MM.1S (cell line): ENCODE data around the gene ALLC.

Experiments
- DNase-seq: peaks from one replicate; pipeline ENCODE4 v3.0.0-alpha.2; 2015
- H2AFZ ChIP-seq: fragments of 300-600 bp; sonication (generic); 2 replicates; pipeline ENCODE4 v1.6.0; 2016; ENCODE audit warnings: antibody characterized with exemption, low read length
- H3F3A ChIP-seq: fragments of 300-600 bp; sonication (generic); 2 replicates; pipeline ENCODE4 v1.6.1; 2016; ENCODE audit warnings: mild to moderate bottlenecking, antibody characterized with exemption, low read length, moderate library complexity, mixed read lengths; ENCODE audit not compliant: insufficient read depth
- H3K27ac ChIP-seq: fragments of 300-600 bp; sonication (generic); 2 replicates; pipeline ENCODE4 v1.5.1; 2016; ENCODE audit warnings: mild to moderate bottlenecking, low read length
- H3K27me3 ChIP-seq: fragments of 300-600 bp; sonication (generic); replicated peaks from 2 replicates; pipeline ENCODE4 v1.6.0; 2016; ENCODE audit warnings: low read length; ENCODE audit not compliant: insufficient read depth
- H3K36me3 ChIP-seq: fragments of 300-600 bp; sonication (generic); replicated peaks from 2 replicates; pipeline ENCODE4 v1.6.1; 2016; ENCODE audit warnings: mild to moderate bottlenecking, low read length, mixed read lengths; ENCODE audit not compliant: insufficient read depth
- H3K4me1 ChIP-seq: fragments of 300-600 bp; sonication (generic); 2 replicates; pipeline ENCODE4 v1.6.1; 2016; ENCODE audit warnings: low read length, mixed read lengths
- H3K4me2 ChIP-seq: fragments of 300-600 bp; sonication (generic); 2 replicates; pipeline ENCODE4 v1.6.0; 2016; ENCODE audit warnings: low read depth, low read length
- H3K4me3 ChIP-seq: fragments of 300-600 bp; sonication (generic); 2 replicates; pipeline ENCODE4 v1.5.1; 2016; ENCODE audit warnings: low read length, mixed read lengths
- H3K79me2 ChIP-seq: fragments of 300-600 bp; sonication (generic); 2 replicates; pipeline ENCODE4 v1.6.1; 2016; ENCODE audit warnings: mixed run types, low read length, mixed read lengths
- H3K9ac ChIP-seq: fragments of 300-600 bp; sonication (generic); 2 replicates; pipeline ENCODE4 v1.6.1; 2016; ENCODE audit warnings: low read length, mixed read lengths
- H3K9me2 ChIP-seq: fragments of 300-600 bp; sonication (generic); replicated peaks from 2 replicates; pipeline ENCODE4 v1.6.1; 2016; ENCODE audit warnings: mild to moderate bottlenecking, low read length, mixed read lengths; ENCODE audit not compliant: insufficient read depth
- H3K9me3 ChIP-seq: fragments of 300-600 bp; sonication (generic); replicated peaks from 2 replicates; pipeline ENCODE4 v1.6.1; 2016; ENCODE audit warnings: mild to moderate bottlenecking, low read length, mixed read lengths; ENCODE audit not compliant: insufficient read depth
- H4K20me1 ChIP-seq: fragments of 300-600 bp; sonication (generic); 2 replicates; pipeline ENCODE4 v1.6.1; 2016; ENCODE audit warnings: mild to moderate bottlenecking, low read length, moderate library complexity, mixed read lengths; ENCODE audit not compliant: insufficient read depth
- CTCF ChIP-seq: fragments of 300-600 bp; sonication (generic); IDR thresholded peaks from 2 replicates; pipeline ENCODE4 v1.5.1; 2016; ENCODE audit warnings: antibody characterized with exemption, low read length, mixed read lengths
- EZH2 ChIP-seq: fragments of 300-600 bp; sonication (generic); optimal IDR thresholded peaks from 2 replicates; pipeline ENCODE3; 2017; ENCODE audit warnings: low read depth, mild to moderate bottlenecking, antibody characterized with exemption, low read length, mixed read lengths
- EZH2phosphoT487 ChIP-seq: fragments of 300-600 bp; sonication (generic); IDR thresholded peaks from 2 replicates; pipeline ENCODE4 v1.6.1; 2018; ENCODE audit warnings: antibody characterized with exemption, low read length

The ALLC gene

GRCh38 chr2:3630631-3631030 lies 27.4 kb upstream of the ALLC start:
- no peak for DNase-seq
- no peak overlapping the region for H3K27ac ChIP-seq
- H3F3A ChIP-seq = no peaks in the 10 kb centered on the region
- H2AFZ ChIP-seq = no peak overlapping the region
- H3K79me2 ChIP-seq = no peaks in the 10 kb centered on the region
- no peak overlapping the region for H3K4me2 ChIP-seq
- H4K20me1 ChIP-seq = no peaks in the 10 kb centered on the region
- no peak for TF ChIP-seq EZH2phosphoT487
- no peak for TF ChIP-seq EZH2
- no peak for TF ChIP-seq CTCF
- H3K36me3 ChIP-seq = no peaks in the 10 kb centered on the region
- H3K4me3 ChIP-seq = no peak overlapping the region
- H3K9me3 ChIP-seq = no peaks in the 10 kb centered on the region
- H3K27me3 ChIP-seq = no peaks in the 10 kb centered on the region
- no peaks in the 10 kb centered on the region for H3K9me2 ChIP-seq
- H3K4me1 ChIP-seq = no peaks in the 10 kb centered on the region
- H3K9ac ChIP-seq = no peak overlapping the region

- no peaks in the 10 kb centered on the region for H3F3A ChIP-seq
- no peaks in the 10 kb centered on the region for H3K36me3 ChIP-seq
- DNase-seq = no peak
- H3K4me2 ChIP-seq = no peak overlapping the region
- no peaks in the 10 kb centered on the region for H3K9me2 ChIP-seq
- TF ChIP-seq EZH2 = no peak
- no peak for TF ChIP-seq EZH2phosphoT487
- no peak for TF ChIP-seq CTCF
- no peak overlapping the region for H3K9ac ChIP-seq
- no peaks in the 10 kb centered on the region for H3K27me3 ChIP-seq
- H3K9me3 ChIP-seq = no peaks in the 10 kb centered on the region
- no peak overlapping the region for H3K4me3 ChIP-seq
- H3K79me2 ChIP-seq = no peaks in the 10 kb centered on the region
- no peaks in the 10 kb centered on the region for H3K4me1 ChIP-seq
- no peak overlapping the region for H2AFZ ChIP-seq
- H4K20me1 ChIP-seq = no peaks in the 10 kb centered on the region
- H3K27ac ChIP-seq = no peak overlapping the region
Observed at GRCh38 chr2:3631161-3631850, 26.7 kb upstream of the ALLC start.

- TF ChIP-seq EZH2 = no peak
- TF ChIP-seq EZH2phosphoT487 = no peak
- TF ChIP-seq CTCF = no peak
- no peaks in the 10 kb centered on the region for H3K79me2 ChIP-seq
- no peaks in the 10 kb centered on the region for H3K9me3 ChIP-seq
- H3F3A ChIP-seq = no peaks in the 10 kb centered on the region
- H3K36me3 ChIP-seq = no peaks in the 10 kb centered on the region
- no peak overlapping the region for H3K9ac ChIP-seq
- no peak for DNase-seq
- no peaks in the 10 kb centered on the region for H3K27me3 ChIP-seq
- no peaks in the 10 kb centered on the region for H4K20me1 ChIP-seq
- no peak overlapping the region for H3K27ac ChIP-seq
- no peak overlapping the region for H2AFZ ChIP-seq
- H3K9me2 ChIP-seq = no peaks in the 10 kb centered on the region
- H3K4me1 ChIP-seq = no peaks in the 10 kb centered on the region
- no peak overlapping the region for H3K4me3 ChIP-seq
- no peak overlapping the region for H3K4me2 ChIP-seq
Observed at GRCh38 chr2:3631851-3632659, 25.9 kb upstream of the ALLC start.
